GM12801 (cell line): ENCODE results near the gene KCNIP4.

Experiments used
- CTCF ChIP-seq: IDR thresholded peaks from one replicate; pipeline ENCODE4 v1.5.1; 2011; ENCODE audit warnings: control low read depth; ENCODE audit not compliant: insufficient read length; ENCODE audit errors: extremely low read depth

The KCNIP4 gene

GRCh38 chr4:21948347-21949072 is at the start of gene KCNIP4:
Gene KCNIP4, minus strand, starts transcription at chr4:21948772.
- TF ChIP-seq CTCF: no peak

- TF ChIP-seq CTCF: no peak
These were observed 43.8 kb upstream of the KCNIP4 start for GRCh38 chr4:21992330-21992729.

DNA sequence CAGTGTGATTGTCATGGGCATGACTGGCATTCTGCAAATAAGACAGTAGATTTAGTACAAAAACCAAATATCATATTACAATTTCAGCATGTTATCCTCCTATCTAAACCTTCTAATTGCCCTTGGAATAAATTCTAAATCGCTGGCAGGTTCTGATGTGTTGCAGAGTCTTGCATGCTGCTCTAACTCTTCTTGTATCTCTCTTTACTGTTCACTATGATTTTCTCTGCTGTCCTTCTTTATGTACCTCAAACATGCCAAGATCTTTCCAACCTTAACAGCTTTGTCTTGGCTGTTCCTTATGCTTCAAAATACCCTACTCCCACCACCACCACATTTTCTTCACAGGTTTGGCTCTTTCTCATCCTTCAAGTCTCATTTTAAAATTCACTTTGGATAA is 43.0 kb upstream of the KCNIP4 start:
- no peak for TF ChIP-seq CTCF

- TF ChIP-seq CTCF: no peak
These were observed 42.5 kb upstream of the KCNIP4 start for GRCh38 chr4:21991050-21991449.

DNA sequence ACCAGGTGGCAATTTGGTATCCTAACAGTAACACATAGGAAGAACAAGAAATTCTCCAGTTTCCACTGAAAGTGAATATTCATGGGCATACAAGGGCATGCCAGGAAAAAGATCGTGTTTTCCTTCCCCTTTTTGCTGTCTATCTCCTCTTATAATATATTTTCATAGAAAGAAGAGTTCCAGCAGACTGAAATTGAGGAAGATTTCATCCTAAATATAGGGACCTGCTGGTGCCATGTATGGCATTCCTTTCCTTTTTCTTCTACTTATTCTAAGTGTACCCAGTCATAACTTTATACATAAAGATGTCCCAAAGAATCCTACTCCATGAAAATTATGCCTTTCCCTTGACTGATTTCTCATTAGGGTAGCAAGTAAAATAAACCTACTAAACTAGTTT is 40.8 kb upstream of the KCNIP4 start:
- TF ChIP-seq CTCF: no peak

DNA sequence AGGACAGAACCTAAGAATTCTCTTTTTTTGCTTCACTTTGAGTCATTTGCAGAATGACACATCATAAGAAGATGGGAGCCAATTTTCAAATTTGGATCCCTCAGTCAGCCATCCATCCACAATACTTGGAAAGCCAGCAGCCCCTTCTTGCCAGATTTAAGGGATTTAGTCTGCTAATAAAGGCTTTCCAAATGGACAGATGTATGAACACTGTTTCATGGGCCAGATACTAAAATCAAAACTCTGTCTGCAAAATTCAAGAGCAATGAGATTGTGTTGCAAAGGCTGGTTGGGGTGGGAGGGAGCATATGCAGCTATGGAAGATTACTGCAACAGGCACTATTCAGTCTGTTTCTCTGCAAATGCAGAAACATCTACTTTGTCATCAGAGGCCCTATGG is 37.7 kb upstream of the KCNIP4 start:
- no peak for TF ChIP-seq CTCF

GRCh38 chr4:21982087-21982486 is 33.5 kb upstream of the KCNIP4 start:
- TF ChIP-seq CTCF: no peak
